ENCODE measurements around the gene YJU2. TPM values are rescaled to one million over a fixed set of nuclear protein-coding genes. Genes with fewer than 3 reads are reported as not detected.

Gene YJU2
- total and polyA plus RNA-seq, 11 donors: 7.6 to 26.7 (median 12.7) TPM

GRCh38 chr19:4288091-4288777, 41.4 kb downstream of the YJU2 start:
- H3K4me1 ChIP-seq: no peaks in the 10 kb centered on the region
- 79 to 88% (median 84%) methylated on average over 16 of the region's 16 CpGs for WGBS, 4 donors
- intact Hi-C loops (cut with DNase I): no loop called here

GRCh38 chr19:4291184-4291732, 44.4 kb downstream of the YJU2 start:
- H3K4me1 ChIP-seq: no peaks in the 10 kb centered on the region
- DNase-seq (no peak), ATAC-seq (no peak)
- H3K9me3 ChIP-seq: no peaks in the 10 kb centered on the region
- intact Hi-C loops (cut with DNase I): no loop called here
- no peaks in the 10 kb centered on the region for H3K36me3 ChIP-seq
- TF ChIP-seq POLR2A (IDR thresholded peaks at IDR 0.05): no peak
- no peak for TF ChIP-seq CTCF (IDR thresholded peaks at IDR 0.05)
- no peak overlapping the region for H3K27ac ChIP-seq
- H3K27me3 ChIP-seq: peaks cover 0 to 16% (median under 1%) of the 10 kb centered on the region in 9 donors
- 65 to 81% (median 71%) methylated on average over 8 of the region's 8 CpGs for WGBS, 4 donors
- no peak overlapping the region for H3K4me3 ChIP-seq

More at GRCh38 chr19:4288091-4288777, 41.4 kb downstream of the YJU2 start:
- DNase-seq (no peak), ATAC-seq (no peak)
- Histone ChIP-seq H3K27ac (no peak overlapping the region), H3K27me3 (peaks cover 0 to 20% (median 0%) of the 10 kb centered on the region in 9 donors), H3K4me3 (no peak overlapping the region), H3K36me3 (no peaks in the 10 kb centered on the region), H3K9me3 (no peaks in the 10 kb centered on the region)
- TF ChIP-seq POLR2A (IDR thresholded peaks at IDR 0.05): no peak
- no peak for TF ChIP-seq CTCF (IDR thresholded peaks at IDR 0.05)

DNA sequence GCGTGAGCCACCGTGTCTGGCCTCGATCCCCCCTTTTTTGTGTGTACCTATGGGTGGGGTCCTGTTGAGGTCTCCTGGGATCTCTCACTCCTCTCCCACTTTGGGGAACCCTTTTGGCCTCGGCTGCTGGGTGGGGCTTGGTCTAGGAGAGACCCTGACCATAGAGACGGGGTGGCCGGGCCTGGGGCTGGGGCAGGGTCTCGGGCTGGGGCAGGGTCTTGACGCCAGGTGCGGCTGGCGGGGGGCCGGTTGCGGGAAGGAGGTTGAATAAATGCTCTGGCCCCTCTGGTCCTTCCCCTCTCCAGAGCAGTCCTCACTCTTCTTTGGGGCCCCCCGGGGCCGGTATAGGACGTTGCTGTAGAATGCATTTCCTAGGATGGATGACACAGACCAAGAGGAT, 45.6 kb downstream of the YJU2 start:
- no peak overlapping the region for H3K27ac ChIP-seq
- H3K9me3 ChIP-seq: no peaks in the 10 kb centered on the region
- intact Hi-C loops (cut with DNase I): no loop called here
- TF ChIP-seq CTCF (IDR thresholded peaks at IDR 0.05): no peak
- TF ChIP-seq POLR2A (IDR thresholded peaks at IDR 0.05): no peak
- WGBS, 4 donors: 78 to 87% (median 85%) methylated on average over 13 to 15 of the region's 15 CpGs
- ATAC-seq (no peak), DNase-seq (no peak)
- H3K4me3 ChIP-seq: no peak overlapping the region
- H3K36me3 ChIP-seq: no peaks in the 10 kb centered on the region
- no peaks in the 10 kb centered on the region for H3K4me1 ChIP-seq
- H3K27me3 ChIP-seq: peaks cover 0 to 26% (median 2%) of the 10 kb centered on the region in 9 donors

DNA sequence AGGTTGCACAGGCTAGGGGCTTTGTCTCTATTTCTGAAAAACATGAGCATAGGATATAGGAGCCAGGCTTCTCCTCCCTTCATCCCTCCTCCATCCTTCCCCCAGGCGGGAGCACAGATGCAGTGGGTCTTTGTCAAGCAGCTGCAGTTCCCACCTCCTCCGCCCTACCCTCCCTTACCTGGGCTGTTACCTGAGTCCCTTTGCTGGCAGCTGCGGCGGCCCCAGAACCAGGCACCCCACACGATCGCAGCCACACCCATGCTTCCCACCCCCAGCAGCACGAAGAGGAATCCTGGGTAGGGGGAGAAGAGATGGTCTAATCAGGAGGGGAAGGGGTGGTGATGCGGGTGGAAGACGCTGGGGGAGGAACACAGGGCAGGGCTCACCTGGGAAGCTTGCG, 47.5 kb downstream of the YJU2 start:
- Histone ChIP-seq H3K4me3 (no peak overlapping the region), H3K36me3 (no peaks in the 10 kb centered on the region), H3K4me1 (no peaks in the 10 kb centered on the region), H3K27me3 (peaks cover 0 to 26% (median 2%) of the 10 kb centered on the region in 9 donors), H3K9me3 (no peaks in the 10 kb centered on the region), H3K27ac (no peak overlapping the region)
- intact Hi-C loops (cut with DNase I): no loop called here
- no peak for TF ChIP-seq POLR2A (IDR thresholded peaks at IDR 0.05)
- no peak for TF ChIP-seq CTCF (IDR thresholded peaks at IDR 0.05)
- ATAC-seq (no peak), DNase-seq (no peak)
- WGBS, 4 donors: 29 to 45% (median 34%) methylated on average over 6 to 10 of the region's 10 CpGs
